K562 (cell line): ENCODE data around the gene VSTM1. TPM values are rescaled to one million over a fixed set of nuclear protein-coding genes. Genes with fewer than 3 reads are reported as not detected.
A peak's percentile ranks its signal among the peaks of the same experiment; 100 is the strongest.

Experiments
- AFF4 ChIP-seq: sonication (generic); formaldehyde crosslinking; IDR thresholded peaks from 2 replicates; pipeline ENCODE4 v1.8.0; 2023; ENCODE audit warnings: mild to moderate bottlenecking, missing genetic modification reagents
- BDP1 ChIP-seq: IDR thresholded peaks from 3 replicates; pipeline ENCODE4 v1.6.1; 2011; ENCODE audit not compliant: insufficient read length, insufficient read depth
- GATAD2A ChIP-seq: fragments of 450-650 bp; IDR thresholded peaks from 2 replicates; pipeline ENCODE4 v1.6.1; 2017
- HMGXB4 ChIP-seq: sonication (generic); formaldehyde crosslinking; IDR thresholded peaks from 2 replicates; pipeline ENCODE4 v1.8.1; 2023; ENCODE audit warnings: mild to moderate bottlenecking, missing genetic modification reagents
- KLF13 ChIP-seq: fragments of 450-650 bp; IDR thresholded peaks from 2 replicates; pipeline ENCODE4 v1.6.1; 2016; ENCODE audit warnings: missing genetic modification characterization, low read depth, mild to moderate bottlenecking, missing compliant biosample characterization, moderate library complexity, borderline replicate concordance
- NBN ChIP-seq: fragments of 450-650 bp; IDR thresholded peaks from 2 replicates; pipeline ENCODE4 v1.6.1; 2016; ENCODE audit warnings: low read depth, mild to moderate bottlenecking
- PRPF4 ChIP-seq: fragments of 200-400 bp; formaldehyde crosslinking; IDR thresholded peaks from one replicate; pipeline ENCODE4 v1.6.1; 2017; ENCODE audit warnings: low read length, low read depth, mild to moderate bottlenecking; ENCODE audit not compliant: insufficient read depth, poor library complexity, severe bottlenecking
- SMAD3 ChIP-seq: fragments of 450-650 bp; formaldehyde crosslinking; conservative IDR thresholded peaks from 2 replicates; pipeline ENCODE4 v1.4.0; 2020; ENCODE audit warnings: mild to moderate bottlenecking
- TEAD1 ChIP-seq, 2 experiments: fragments of 450-650 bp in 1 of 2; sonication (generic) in 1 of 2; formaldehyde crosslinking; IDR thresholded peaks; 2 replicates each; pipeline versions ENCODE4 v1.4.0 to v1.8.0; 2020 to 2022; ENCODE audit warnings: mild to moderate bottlenecking in 2 of 2, missing genetic modification reagents in 1 of 2
- ZFX ChIP-seq: sonication (generic); formaldehyde crosslinking; IDR thresholded peaks from 2 replicates; pipeline ENCODE4 v1.8.0; 2022; ENCODE audit warnings: mild to moderate bottlenecking, missing genetic modification reagents, moderate library complexity
- ZNF12 ChIP-seq: sonication (generic); formaldehyde crosslinking; IDR thresholded peaks from 2 replicates; pipeline ENCODE4 v1.4.0; 2020; ENCODE audit warnings: mild to moderate bottlenecking, missing genetic modification reagents
- ZNF197 ChIP-seq: fragments of 200-800 bp; sonication (Bioruptor generic); IDR thresholded peaks from 2 replicates; pipeline ENCODE4 v1.6.1; 2016; ENCODE audit warnings: low read depth, missing genetic modification characterization, missing compliant biosample characterization
- ZNF316 ChIP-seq: fragments of 450-650 bp; IDR thresholded peaks from 2 replicates; pipeline ENCODE4 v1.6.1; 2016
- polyA plus RNA-seq, 8 experiments: library from polyadenylated mRNA; depleted of rRNA in 4 of 8; stranded (reverse) in 5 of 8; unstranded in 3 of 8; fragments of >200 nt; fragmentation: Nextera tagmentation in 2 of 8; fragmentation: Illumina TruSeq in 1 of 8; extraction: Ambion mirVana in 2 of 8; extraction: Trizol in 1 of 8; gene quantifications; 2 replicates each; pipeline versions ENCODE4 v1.2.1 to v1.2.3, GENCODE V29; 2011 to 2014; ENCODE audit warnings: inconsistent platforms in 1 of 8, missing spikeins in 1 of 8
- total RNA-seq, 7 experiments: library from RNA; depleted of rRNA in 6 of 7; stranded (reverse); fragments of >200 nt in 6 of 7; fragmentation: Illumina TruSeq in 2 of 7; extraction: Trizol in 2 of 7; gene quantifications; 2 replicates each; pipeline versions ENCODE4 v1.2.1 to v1.2.3, GENCODE V29; 2011 to 2021; ENCODE audit warnings: low replicate concordance in 1 of 7
- TF ChIP-seq, protein P1 (sequence below): fragments of 150-350 bp; conservative IDR thresholded peaks from 2 replicates; pipeline ENCODE4 v1.6.1; 2014; ENCODE audit warnings: low read length
- TF ChIP-seq, protein P2 (sequence below): IDR thresholded peaks from 3 replicates; pipeline ENCODE4 v1.6.1; 2011; ENCODE audit warnings: borderline replicate concordance, mild to moderate bottlenecking, moderate library complexity; ENCODE audit not compliant: insufficient read length; ENCODE audit errors: extremely low read depth

The VSTM1 gene
- total and polyA plus RNA-seq, 9 of the 15 experiments (the other 6 are each of a cell fraction or from before 2014, with no cell fraction given) = not detected

DNA sequence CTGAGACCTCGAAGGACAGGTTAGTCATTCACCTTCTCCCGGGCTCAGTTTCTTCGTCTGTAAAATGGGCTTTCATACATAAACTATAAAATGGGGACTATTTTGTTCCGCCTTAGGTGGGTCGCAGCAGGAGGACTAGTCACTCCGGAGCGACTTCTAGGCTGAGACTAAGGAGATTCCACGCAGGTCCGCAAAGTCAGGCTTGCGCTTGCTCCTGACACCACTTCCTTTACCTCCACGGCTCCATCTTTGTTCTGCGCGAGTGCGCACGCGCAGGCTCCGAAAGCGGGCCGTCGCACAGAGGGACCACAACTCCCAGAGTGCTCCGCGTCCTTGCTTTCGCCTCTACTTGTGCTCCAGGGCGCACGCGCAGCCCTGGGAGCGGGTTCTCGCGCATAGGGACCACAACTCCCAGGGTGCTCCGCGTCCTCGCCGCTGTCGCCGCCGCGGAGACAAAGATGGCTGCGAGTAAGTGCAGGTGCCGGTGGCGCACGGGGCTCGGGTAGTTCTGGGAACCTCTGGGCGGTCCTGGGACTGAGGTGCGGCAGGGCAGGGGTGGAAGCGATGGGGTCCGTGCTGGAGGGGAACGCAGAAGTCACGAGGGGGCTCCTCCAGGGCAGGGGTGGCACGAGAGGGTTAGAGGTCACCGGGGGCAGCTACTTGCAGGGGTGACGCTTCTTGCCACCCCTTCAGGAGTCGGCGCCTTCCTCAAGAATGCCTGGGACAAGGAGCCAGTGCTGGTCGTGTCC is 38.9 kb upstream of the VSTM1 start, which contains the start of gene NDUFA3 (continued):
- 0 out of 2 replicates have a peak, but pooled peaks have one; percentile 46 for TF ChIP-seq ZNF197 (CRISPR knock-in tag)
- TF ChIP-seq, protein P1, sequence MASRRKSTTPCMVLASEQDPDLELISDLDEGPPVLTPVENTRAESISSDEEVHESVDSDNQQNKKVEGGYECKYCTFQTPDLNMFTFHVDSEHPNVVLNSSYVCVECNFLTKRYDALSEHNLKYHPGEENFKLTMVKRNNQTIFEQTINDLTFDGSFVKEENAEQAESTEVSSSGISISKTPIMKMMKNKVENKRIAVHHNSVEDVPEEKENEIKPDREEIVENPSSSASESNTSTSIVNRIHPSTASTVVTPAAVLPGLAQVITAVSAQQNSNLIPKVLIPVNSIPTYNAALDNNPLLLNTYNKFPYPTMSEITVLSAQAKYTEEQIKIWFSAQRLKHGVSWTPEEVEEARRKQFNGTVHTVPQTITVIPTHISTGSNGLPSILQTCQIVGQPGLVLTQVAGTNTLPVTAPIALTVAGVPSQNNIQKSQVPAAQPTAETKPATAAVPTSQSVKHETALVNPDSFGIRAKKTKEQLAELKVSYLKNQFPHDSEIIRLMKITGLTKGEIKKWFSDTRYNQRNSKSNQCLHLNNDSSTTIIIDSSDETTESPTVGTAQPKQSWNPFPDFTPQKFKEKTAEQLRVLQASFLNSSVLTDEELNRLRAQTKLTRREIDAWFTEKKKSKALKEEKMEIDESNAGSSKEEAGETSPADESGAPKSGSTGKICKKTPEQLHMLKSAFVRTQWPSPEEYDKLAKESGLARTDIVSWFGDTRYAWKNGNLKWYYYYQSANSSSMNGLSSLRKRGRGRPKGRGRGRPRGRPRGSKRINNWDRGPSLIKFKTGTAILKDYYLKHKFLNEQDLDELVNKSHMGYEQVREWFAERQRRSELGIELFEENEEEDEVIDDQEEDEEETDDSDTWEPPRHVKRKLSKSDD = no peak
- no peak for TF ChIP-seq HMGXB4 (CRISPR knock-in tag)
- no peak for TF ChIP-seq PRPF4
- 0 out of 2 replicates have a peak, but pooled peaks have one; percentile 62 for TF ChIP-seq NBN
- TF ChIP-seq SMAD3 (CRISPR knock-in tag) = no peak
- no peak for TF ChIP-seq TEAD1 (CRISPR knock-in tag; IDR thresholded peaks at IDR 0.05)
- TF ChIP-seq ZNF316 = no peak
- 0 out of 2 replicates have a peak, but pooled peaks have one; percentile 45 for TF ChIP-seq ZFX (CRISPR knock-in tag)
- TF ChIP-seq GATAD2A = no peak
- no peak for TF ChIP-seq AFF4 (CRISPR knock-in tag)
- TF ChIP-seq ZNF12 (CRISPR knock-in tag) = no peak
- TF ChIP-seq KLF13 (tag) = 0 out of 2 replicates have a peak, but pooled peaks have one; percentile 46
- TF ChIP-seq BDP1 = no peak
- TF ChIP-seq, protein P2, sequence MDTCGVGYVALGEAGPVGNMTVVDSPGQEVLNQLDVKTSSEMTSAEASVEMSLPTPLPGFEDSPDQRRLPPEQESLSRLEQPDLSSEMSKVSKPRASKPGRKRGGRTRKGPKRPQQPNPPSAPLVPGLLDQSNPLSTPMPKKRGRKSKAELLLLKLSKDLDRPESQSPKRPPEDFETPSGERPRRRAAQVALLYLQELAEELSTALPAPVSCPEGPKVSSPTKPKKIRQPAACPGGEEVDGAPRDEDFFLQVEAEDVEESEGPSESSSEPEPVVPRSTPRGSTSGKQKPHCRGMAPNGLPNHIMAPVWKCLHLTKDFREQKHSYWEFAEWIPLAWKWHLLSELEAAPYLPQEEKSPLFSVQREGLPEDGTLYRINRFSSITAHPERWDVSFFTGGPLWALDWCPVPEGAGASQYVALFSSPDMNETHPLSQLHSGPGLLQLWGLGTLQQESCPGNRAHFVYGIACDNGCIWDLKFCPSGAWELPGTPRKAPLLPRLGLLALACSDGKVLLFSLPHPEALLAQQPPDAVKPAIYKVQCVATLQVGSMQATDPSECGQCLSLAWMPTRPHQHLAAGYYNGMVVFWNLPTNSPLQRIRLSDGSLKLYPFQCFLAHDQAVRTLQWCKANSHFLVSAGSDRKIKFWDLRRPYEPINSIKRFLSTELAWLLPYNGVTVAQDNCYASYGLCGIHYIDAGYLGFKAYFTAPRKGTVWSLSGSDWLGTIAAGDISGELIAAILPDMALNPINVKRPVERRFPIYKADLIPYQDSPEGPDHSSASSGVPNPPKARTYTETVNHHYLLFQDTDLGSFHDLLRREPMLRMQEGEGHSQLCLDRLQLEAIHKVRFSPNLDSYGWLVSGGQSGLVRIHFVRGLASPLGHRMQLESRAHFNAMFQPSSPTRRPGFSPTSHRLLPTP = no peak
